Measurements from ENCODE around the gene PRKRA.
A peak's percentile ranks its signal among the peaks of the same experiment; 100 is the strongest.
"Not testable (repeated sequence)": the region's sequence is repeated elsewhere in the genome, so short reads cannot be mapped to it uniquely, and the experiment has no call there.

The PRKRA gene

DNA sequence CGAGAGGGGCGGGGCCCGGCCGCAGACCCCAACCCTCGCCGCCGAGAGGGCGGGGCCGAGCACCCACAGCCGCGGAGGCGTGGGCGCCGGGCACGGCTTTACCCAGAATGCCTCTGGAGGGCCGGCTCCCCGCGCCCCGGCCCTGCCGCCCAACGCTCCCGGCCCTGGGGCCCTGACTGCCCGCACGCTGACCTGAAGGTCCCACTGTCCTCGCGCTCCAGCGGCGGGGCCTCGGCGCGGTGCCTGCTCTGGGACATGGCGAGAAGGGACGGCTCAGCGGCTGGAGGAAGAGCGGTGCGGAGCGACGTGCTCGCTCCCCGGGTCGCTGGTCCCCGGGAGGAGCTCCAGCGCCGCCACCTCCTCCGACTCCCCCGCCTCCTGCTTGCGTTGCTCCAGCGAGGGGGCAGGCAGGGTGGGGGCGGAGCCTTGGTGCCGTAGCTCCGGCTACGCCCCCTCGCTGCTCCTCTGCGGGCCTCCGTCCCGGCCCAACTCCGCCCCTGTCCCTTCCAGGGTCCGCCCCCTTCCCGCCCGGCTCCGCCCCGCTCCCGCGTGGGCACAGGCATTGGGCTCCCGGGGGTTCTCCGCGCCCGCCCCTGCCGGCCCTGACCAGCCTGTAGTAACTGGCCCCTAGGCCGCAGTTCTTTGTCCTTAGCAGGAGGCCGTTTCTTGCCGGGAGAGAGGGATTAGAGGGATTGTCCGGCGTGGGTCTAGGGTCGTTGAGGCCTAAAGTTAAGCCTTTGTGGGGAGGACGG, at the start of gene PRKRA, which contains the start of gene PJVK:
PRKRA (minus strand) TSS at position 402 of the 752 bp plus-strand sequence; CDS start at position 257, 145 bp downstream.
PJVK (plus strand) TSS at position 605 of the 752 bp plus-strand sequence. CDS start 2,032 bp downstream, outside the sequence.
- DNase-seq = peak; percentile 96 to 98

DNA sequence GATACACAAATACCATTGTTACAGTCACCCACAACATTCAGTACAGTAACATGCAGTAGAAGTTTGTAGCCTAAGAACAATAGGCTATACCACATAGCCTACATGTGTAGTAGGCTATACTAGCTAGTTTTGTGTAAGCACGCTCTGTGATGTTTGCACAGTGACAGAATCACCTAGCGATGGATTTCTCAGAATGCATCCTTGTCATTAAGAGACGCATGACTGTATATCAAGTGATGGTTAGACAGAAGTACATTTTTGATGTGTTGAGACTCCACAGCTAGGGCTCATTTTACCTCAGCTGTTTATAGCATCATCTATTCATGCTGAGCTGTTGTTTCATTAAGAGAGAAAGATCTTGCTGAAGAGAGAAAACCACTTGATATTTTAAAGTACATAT, 48.7 kb upstream of the PRKRA start:
- no peak for DNase-seq

DNA sequence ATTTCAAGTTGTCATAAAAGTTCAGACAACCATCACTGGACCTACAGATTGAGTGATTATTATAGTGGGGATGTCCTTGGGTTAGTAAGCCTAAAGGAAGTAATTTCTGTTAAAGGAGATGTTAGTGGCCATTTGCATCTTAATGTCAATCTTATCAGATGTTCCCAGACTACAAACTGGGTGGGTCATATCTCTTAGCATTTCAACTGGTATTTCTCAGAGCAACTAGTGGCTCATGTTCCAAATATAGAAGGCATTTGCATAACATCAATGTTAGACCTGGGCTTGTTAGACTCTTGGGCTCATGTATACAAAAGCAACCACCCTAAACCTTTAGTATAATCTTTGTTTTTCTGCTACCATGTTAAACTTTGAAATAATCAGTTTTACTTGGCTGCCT, 47.2 kb upstream of the PRKRA start:
- no peak for DNase-seq

DNA sequence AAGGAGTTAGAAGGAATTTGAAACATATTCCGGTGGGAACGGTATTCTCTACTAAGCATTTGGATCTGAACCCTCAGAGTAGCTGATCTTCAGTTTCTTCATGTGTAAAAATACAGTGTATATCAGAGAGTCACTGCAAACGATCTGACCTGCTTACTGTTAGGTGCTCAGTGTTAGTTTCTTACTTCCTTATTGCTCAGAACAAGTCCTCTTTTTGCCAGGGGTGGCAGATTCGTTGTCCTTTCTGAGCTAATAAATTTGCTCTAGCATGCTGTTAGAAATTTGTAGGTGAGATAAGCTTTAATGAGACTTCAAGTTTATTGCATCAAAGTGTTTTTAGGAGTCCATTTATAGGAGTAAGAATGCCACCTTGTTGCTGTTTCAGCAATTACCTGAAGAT, 45.1 kb upstream of the PRKRA start:
- DNase-seq = no peak

DNA sequence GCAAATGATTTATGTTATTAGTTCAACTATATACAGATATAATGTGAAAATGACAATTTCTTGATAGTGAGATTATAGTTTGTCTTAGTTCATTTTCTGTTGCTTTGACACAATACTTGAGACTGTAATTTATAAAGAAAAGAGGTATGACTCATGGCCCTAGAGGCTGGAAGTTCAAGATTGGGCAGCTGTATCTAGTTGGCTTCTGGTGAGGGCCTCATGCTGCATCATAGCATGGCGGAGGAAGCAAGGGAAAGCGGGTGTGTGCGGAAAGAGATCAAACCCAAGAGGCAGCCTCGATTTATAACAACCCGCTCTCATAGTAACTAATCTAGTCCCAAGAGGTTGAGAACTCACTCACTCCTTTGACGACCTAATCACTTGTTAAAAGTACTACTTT, 40.6 kb upstream of the PRKRA start:
- DNase-seq = no peak

DNA sequence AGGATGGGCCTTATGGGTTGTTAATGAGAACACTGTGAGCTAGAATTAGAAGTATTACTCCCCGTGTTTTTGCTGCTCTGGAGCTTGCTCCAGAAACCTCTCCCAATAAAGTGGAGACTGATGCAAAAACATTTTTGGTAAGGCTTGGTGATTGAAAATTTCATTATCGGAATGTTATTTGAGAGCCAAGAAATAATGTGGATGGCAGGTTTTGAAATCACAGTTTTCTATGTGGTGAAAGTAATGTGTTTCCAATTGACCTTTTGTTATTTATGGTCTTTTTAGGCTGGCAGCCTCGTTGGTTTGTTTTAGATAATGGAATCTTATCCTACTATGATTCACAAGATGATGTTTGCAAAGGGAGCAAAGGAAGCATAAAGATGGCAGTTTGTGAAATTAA, 34.4 kb upstream of the PRKRA start:
- DNase-seq = no peak

DNA sequence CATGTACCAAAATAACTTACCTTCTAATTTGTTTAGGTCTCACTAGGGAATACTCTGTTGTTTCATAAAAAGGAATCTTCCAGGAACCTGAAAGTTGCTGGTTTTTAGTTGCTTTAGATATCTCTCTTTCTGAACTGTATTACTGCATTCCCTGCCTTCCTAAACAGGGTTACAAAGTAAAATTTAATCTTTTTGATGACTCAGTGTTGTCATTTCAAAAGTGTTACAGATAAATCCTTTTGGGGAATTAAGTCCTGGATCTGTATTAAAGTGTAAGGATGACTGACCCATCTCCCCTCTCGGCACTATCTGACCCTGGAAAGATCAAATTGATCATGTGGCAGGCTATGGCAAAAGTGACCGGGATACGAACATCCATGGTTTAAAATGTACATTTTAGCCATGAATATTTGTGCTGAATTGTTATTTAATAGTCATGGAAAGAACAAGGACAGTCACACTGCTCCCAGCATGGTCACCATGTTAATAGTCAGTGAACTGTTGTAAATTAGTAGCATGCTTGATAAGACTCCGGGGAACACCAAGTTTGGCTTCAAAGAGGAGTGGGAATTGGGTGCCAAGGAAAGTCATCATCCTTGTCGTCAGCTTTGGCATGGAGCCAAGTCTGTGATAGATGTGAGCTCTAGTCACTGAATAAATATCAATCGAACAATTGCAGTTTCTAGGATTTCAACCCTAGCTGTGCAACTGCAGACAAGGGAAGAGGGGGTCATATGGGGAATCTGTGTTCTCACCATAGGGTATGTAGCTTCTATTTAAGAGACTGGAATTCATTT, 33.5 kb upstream of the PRKRA start:
- no peak for DNase-seq

DNA sequence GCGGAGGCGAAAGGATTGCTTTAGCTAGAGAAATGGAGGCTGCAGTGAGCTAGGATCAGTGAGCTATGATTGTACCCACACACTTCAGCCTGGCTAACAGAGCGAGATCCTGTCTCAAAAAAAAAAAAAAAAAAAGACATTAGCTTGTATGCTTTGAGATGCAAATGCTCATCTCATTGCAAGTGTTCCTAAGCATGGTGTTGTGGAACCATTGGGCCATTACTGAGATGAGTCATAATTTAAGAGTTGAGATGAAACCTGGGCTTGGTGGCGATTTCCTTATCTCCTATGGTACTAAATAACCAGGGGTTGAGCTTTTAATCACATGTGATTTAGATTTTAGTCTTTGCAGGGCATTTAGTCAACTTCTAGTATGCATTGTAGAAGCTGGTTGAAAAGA, 31.5 kb upstream of the PRKRA start:
- no peak for DNase-seq

DNA sequence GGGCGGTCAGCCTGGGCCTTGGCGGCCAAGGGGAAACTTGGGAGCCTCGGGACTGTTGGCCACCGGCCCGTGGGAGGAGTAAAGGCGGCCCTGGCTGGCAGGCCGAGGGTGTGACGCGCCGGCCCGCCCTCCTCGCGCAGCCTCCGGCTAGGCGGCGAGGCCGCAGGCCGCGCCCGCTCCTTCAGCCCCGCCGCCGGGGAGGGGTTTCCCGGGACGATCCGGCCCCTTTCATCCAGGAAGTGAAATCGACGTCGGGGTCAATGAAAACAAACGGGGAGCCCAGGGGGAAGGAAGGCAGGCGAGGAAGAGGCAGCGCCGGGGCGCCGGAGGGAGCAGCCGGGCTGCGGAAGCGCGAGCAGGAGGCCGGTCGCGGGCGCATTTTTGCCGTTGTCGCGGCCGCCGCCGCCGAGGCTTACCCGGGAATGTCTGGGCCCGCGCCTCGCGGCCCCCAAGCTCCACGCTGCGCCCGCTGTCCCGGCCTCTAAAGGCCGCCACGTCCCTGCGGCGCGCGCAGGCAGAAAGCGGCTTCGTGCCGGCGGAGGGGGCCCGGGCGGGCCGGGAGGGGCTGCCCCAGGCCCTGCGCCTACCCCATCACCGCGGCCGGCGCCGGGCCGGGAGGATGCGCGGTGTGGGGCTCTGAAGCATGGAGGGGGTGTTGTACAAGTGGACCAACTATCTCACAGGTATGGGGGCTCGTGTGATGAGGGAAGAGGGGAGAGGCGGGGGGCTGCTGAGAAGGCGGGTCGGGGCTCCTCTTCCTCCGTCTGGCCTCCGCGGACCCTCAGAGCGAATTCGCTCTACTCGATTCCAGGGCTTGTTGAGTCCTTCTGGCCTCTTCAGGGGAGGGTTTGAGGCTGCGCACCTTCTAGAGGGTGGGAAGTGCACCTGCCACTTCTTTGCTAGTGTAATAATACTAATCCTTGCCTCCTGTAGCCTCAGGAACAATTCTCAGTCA, 29.5 kb upstream of the PRKRA start, which contains the start of gene PLEKHA3:
PLEKHA3 (plus strand) TSS at position 231 of the 955 bp plus-strand sequence; CDS start at position 644, 413 bp downstream.
- DNase-seq = peak; percentile 94 to 99

DNA sequence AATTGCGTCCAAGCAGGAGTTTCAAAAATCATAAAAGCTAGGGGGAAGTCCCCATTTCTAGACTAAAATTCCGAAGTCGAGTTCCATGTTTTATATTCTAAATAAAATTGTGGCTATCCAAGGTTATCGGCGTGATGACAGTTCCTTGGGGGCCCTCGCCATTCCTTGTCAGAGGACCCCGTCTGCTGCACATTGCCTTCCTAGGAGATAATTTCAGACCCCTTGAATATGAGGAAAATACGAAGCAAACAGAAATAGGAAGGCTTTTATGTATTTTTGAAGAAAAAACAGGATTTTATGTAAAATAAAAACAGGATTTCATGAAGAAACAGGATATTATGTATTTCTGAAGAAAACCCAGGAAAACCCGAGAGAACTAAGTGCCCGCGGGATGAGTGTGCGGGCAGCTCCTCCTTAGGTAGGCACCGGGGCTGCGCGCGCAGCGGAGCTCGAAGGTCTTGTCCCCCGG, 28.8 kb upstream of the PRKRA start:
- DNase-seq = peak; percentile 22 to 26

DNA sequence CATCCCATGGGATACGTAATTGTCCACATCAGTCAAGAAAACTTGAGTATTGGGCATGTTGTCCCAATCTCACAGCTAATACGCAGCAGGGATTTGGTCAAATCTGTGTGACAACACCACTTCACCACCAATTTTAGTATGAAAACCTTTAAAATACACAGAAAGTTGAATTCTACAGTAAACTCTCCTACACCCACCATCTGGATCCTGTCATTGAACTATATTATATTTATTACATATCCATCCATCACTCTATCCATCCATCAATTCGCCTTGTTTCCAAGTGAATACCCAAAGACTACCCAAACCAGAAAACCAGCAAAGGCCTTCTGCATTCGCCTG, 28.3 kb upstream of the PRKRA start:
- no peak for DNase-seq

DNA sequence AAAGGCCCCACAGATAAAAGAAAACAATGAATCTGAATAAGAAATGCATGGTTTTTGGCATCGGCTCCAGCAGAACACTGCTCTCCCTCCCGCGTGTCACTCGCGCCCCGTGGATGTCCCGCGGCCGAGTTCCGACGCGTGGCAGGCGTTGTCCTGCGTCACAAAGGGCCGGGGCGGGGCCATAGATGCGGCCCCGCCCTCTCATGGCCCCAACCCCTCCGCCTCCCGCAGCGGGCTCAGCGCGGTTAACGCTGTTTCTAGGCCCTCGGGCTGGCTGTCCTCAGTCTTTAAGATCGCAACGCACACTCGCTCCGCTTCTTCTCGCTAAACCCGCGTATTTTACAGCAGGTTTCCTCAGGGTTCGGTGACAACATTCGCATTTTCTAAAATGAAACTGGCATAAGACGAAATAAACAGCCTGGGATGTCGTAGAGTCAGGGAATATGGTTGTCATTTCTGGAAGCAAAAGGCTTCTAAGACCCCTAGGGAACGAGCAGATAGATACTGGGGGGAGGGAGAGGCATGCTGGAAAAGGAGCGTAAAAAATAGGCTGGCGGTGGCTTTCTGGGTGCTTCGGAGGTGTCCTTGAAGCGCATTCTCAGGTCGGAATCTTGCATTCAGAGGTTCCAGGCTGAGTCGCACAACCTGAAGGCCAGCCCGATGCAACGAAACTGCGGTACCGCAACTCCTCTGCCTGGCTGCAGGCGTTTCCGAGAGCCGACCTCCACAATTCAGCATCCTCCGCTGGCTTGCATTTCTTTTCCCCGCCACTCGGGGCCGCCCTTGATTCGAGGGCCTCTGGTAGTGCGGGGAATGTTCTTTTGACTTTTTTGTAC, 27.7 kb upstream of the PRKRA start, which contains the start of gene FKBP7:
FKBP7 (minus strand) TSS at position 162 of the 836 bp plus-strand sequence; CDS start at position 61, 101 bp downstream.
- DNase-seq = peak; percentile 70 to 85

DNA sequence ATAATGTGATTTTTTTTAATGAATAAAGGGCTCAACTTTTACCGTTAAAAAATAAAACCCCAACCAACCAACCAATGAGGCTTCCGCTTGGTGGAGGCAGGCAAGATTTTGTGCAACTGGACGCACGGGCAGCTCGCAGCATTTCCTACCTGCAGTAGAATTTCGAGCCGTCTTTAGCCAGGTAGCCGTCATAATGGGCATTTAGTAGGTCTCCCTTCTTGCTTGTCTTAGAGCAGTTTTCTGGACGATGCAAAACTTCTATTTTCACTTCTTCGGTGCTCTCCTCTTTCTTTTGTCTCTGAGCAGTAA, 27.1 kb upstream of the PRKRA start:
- no peak for DNase-seq

DNA sequence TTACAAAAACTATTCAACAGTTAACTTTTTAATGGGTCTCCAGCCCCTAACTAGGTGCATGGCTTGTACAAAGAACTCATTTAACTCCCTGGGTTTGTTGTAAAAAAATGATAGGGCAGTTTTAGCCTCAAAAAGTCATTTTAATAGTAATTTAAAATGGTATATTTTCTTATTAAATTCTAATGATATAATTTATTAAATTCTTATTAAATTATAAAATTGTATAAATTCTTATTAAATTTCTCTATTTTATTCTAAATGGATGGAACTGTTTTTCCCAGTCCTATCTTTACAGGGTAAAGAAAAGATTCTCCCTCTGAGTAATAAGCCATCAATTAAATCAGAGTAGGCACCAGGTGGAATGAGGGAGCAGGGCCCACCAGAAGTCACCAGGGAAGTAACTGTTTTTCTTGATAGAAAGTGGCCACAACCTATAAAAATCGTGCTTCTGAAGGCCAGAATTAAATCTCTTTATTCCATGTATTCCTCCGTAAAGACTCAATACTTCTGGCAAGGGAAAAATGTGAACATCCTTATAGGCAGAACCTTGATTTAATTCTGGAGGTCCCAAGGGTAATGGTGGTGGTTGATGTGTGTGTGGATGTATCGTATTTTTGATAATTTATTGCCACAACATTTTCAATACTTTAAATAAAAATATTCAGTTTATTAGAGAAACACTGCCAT, 26.6 kb upstream of the PRKRA start:
- no peak for DNase-seq

DNA sequence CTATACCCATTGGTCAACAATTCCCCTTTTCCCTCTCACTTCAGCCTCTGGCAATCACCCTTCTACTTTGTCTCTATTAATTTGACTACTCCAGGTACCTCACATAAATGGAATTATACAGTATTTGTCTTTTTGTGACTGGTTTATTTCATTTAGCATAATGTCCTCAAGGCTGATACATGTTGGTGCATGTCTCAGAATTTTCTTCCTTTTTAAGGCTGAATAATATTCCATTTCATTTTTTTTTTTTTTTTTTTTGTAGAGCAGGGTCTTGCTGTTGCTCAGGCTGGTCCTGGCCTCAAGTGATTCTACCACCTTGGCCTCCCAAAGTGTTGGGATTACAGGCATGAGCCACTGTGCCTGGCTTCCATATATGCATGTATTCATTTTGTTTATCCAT, 25.5 kb upstream of the PRKRA start:
- DNase-seq = no peak

DNA sequence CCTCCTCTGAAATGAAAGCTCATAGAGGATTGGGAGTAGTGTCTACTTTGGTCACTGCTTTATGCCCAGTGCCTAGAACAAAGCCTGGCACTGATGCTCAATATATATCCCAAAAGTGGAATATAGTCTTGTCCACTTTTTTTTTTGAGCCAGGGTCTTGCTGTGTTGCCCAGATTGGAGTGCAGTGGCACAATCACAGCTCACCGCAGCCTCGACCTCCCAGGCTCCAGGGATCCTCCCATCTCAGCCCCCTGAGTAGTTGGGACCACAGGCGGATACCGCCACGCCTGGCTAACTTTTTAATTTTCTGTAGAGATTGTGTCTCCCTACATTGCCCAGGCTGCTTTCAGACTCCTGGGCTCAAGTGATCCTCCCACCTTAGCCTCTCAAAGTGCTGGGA, 23.6 kb upstream of the PRKRA start:
- DNase-seq = no peak

DNA sequence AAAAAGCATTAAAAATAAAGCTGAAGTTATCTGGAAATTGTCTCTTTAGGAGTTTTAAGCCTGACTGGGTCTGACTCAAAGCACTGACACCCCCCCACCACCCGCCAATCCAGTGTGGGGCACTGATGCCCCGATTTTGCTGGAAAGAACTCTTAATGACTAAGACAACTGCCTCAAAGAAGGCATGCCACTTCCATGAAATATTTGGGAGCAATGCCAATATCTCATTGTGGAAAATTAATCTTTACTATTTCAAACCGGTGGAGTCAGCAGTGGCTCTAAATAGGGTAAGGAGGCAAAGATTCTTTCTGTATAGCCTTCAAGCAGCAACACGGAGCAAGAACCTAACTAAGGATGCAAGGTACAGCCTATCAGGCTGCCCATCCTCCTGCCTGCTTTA, 23.0 kb upstream of the PRKRA start:
- no peak for DNase-seq

DNA sequence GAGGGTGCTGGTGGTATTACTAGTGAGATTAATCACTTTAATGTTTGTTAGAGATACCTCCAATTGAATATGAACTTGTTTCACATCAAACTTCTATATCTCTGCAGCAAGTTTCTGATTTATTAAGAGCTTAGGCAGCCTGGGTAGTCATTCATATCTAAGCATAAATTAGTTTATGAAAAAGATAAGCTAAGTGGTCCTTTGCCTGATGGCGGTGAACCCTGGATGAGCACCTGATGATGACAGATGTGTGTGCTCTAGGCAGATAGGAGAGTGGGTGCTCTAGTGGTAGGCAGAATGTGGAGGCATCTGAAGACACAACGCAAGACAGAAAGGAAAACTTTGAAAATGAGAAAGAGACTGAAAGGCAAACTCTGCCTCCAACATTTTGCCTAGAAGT, 22.4 kb upstream of the PRKRA start:
- DNase-seq = no peak

DNA sequence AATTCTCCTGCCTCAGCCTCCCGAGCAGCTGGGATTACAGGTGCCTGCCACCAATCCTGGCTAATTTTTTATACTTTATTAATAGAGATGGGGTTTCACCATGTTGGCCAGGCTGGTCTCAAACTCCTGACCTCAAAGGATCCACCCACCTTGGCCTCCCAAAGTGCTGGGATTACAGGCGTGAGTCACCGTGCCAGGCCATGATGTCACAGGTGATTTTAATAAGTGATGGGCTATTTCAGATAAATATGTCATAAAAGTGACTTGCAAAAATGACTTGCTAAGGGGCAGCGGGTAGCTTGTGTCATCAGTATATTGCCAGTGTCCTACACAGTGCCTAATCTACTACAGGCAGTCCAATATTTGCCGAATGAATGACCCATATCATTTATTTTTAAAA, 20.3 kb upstream of the PRKRA start:
- DNase-seq = not testable (repeated sequence)

DNA sequence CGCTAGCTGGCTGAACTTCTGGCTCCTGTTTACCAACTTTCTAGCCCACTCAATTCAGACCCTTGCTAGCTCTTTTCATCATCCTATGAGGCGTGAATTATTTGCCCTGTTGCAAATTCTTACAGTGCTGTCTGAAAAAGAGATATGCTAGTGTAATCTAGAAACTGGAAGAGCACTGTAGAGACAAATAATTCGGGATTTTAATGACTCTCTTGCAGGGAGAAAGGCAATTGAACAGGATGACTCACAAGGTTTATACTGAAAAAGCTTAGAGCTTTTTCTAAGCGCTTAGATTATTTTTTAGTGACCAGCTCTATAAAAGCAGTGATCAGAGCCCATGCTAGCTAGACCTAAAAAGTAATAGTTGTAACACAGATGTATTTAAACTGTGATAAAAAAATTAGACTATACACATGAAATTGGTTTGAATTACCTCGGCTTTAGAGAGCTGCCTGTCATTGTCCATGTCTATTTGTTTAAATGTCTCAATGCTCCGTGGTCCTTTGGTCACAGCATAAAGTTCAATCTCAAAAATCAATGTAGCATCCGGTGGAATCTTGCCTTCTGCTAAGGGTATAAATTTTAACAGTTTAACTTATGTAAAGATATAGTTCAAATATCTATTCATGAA, 18.4 kb upstream of the PRKRA start:
- no peak for DNase-seq

DNA sequence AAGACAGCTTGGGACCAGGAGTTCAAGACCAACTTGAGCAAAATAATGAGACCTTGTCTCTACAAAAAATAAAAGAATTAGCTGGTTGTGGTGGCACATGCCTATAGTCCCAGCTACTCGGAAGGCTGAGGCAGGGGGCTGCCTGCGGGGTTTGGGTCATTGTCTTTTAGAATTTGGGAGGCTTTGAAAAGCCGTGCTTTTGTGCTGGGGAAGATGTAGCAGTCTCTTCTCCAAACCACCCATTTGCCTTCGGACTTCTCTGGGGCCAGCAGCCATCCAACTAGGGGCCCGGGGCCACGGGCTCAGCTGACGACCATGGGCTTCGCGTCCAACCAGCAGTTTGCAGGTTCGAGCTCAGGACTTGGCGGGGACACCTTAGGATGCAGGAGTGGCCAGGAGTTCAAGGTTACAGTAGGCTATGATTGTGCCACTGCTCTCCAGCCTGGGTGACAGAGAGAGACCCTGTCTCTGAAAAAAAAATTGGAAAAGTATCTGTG, 6.5 kb upstream of the PRKRA start:
- DNase-seq = no peak

Measured in inflammatory macrophage treated with lipopolysaccharide for 1 hour (primary cell).